Hematopoietic multipotent progenitor cell (in vitro differentiated cells): ENCODE results near the gene DDX39B. TPM values are rescaled to one million over a fixed set of nuclear protein-coding genes. Genes with fewer than 3 reads are reported as not detected.
A peak's percentile ranks its signal among the peaks of the same experiment; 100 is the strongest.
"Not testable (repeated sequence)": the region's sequence is repeated elsewhere in the genome, so short reads cannot be mapped to it uniquely, and the experiment has no call there.

Experiments
- DNase-seq, 3 donors: peaks; one replicate each; pipeline ENCODE4 v3.0.0-alpha.2; 2011 to 2015; ENCODE audit warnings: low read depth in 2 of 3, low spot score in 2 of 3
- total RNA-seq: library from RNA; depleted of rRNA; stranded (reverse); fragments of >200 nt; gene quantifications from one replicate; pipeline ENCODE4 v1.2.3, GENCODE V29; 2012

The DDX39B gene
- total RNA-seq, 1 donor: 571 TPM

DNA sequence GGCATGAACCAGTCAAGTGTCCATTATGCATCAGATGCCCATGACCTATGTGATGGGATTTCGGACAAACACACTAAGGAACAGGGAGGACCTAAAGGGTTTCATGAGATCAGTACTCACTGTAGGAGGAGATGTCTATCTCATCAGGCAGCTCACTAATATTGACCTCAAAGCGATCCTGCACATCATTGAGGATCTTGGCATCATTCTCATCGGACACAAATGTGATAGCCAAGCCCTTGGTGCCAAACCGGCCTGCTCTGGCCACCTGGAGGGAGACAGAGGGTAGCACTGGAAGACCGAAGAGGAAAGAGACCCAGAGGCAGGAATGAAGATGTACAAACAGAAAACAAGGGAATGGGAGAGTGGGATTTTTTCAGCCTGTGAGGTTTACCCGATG is 11.1 kb downstream of the DDX39B start:
- no peak for DNase-seq

- DNase-seq: no peak
These were observed 12.3 kb downstream of the DDX39B start for GRCh38 chr6:31529329-31530150.

- no peak for DNase-seq
These were observed 12.9 kb downstream of the DDX39B start, which contains the start of gene MCCD1 for GRCh38 chr6:31528821-31529328. TSS of gene MCCD1 (plus strand) at chr6:31528962. CDS start at chr6:31529015, 53 bp downstream.

GRCh38 chr6:31528307-31528777 is 13.5 kb downstream of the DDX39B start:
- peak in 1 of 3 donors; percentile 13 for DNase-seq

DNA sequence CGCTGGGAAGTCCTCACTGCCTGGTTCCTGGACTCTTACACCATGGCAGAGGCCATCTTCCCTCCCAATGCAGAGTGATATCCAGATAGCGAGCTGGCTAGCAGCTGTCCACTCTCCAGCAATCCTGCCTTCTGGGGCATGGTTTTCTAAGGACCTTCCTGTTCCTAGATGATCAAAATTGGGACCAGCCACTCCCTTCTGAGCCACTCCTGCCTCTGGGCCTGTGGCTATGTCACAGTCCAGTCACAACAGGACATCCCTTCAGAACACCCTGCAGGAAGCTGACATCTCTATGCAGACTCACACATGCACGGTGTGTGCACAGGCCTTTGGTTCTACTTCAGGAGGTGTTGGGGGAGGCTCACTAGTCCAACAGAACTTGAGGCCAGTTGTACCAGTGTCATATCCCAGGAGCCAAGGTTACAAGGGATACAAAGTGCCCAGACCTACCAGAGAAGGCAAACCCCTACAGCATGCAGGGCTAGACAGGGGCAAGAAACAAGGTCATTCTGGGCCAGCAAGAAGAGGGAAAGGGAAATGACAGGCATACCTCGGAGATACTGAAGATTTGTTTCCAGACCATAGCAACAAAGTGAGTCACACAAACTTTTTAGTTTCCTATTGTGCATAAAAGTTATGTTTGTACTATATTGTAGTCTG is 15.7 kb downstream of the DDX39B start:
- peak in 2 of 3 donors; percentile 17 to 29 for DNase-seq

DNA sequence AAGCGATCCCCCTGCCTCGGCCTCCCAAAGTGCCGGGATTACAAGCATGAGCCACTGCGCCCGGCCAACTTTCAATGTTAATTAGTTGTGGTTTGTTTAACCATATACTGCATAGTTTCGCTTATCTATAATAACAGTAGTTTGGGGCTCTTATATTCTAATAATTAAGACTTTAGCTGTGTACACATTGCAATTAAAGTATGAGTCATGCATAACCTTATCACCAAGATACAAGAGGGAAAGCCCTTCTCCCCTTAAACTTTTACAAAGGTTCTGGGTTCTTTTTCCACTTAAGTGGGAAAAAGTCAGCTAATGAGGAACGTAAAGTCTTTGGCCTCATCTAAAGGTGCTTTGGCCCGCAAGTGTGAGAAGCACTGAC is 16.3 kb downstream of the DDX39B start:
- DNase-seq: no peak

DNA sequence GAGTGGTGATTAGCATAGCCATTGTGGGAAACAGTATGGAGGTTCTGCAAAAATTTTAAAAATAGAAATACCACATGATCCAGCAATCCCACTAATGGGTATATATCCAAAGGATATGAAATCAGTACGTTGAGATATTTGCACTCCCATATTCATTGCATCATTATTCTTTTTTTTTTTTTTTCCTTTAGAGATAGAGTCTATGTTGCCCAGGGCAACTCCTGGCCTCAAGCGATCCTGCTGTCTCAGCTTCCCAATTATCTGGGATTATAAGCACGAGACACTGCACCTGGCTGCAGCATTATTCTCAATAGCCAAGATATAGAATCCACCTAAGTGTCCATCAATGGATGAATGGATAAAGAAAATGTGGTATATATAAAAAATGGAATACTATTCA is 20.0 kb downstream of the DDX39B start:
- no peak for DNase-seq

DNA sequence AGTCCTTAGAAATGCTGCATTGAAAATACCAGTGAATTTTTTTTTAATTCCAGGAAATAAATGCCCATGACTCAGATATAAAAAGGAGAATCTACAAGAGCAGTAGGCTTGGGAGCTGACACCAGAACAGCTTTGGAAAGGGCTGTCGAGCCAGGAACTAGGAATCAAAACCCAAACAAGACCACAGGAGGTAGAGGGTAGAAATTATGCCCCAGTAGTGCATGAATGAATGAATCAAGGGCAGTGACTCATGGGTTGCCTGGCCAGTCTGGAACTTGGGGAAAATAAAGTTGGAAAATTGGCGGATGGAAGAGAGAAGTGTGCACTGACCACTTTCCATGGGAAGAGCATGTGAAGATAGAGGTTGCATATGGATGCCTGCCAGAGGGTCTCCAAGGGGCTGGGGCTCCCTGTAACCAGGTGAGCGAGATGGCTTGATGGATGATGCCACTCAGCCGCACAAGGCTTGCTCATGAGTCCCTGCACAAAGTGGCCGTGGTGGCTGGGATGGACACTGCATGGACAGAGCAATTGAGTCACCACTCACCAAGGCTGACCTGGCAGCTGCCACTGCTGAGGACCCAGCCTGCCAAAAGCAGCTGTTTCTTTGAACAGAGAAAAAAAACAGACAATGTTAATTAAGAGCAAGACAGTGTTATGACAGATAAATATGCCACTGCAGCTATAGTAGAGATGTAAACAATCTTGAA is 28.2 kb downstream of the DDX39B start:
- DNase-seq: no peak

DNA sequence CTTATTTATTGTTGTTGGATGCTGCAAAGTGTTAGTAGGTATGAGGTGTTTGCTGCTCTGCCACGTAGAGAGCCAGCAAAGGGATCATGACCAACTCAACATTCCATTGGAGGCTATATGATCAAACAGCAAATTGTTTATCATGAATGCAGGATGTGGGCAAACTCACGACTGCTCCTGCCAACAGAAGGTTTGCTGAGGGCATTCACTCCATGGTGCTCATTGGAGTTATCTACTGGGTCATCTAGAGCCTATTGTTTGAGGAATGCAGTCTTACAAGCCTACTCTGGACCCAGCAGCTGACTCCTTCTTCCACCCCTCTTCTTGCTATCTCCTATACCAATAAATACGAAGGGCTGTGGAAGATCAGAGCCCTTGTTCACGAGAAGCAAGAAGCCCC is 31.8 kb downstream of the DDX39B start:
- DNase-seq: no peak

DNA sequence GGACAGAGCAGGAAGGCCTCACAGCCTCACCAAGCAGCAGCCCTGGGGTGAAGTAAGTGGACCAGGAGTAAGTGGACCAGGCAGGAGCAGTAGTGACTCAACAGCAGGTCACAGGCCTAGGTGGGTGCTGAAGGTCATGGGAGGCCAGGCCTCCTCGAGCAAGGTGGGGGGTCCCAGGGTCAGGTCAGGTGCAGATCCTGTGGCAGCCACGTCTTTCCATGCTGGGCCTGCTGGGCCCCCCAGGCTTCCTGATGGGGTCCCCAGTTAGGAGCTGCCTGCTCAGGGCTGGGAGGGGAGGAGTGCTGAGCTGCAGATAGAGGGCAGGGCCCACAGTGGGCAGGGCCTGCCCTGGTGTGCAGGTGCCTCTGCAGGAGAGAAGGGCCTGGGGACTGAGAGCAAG is 32.8 kb downstream of the DDX39B start:
- not testable (repeated sequence) for DNase-seq

- no peak for DNase-seq
These were observed 39.2 kb downstream of the DDX39B start for GRCh38 chr6:31502586-31502985.

- not testable (repeated sequence) for DNase-seq
These were observed 42.2 kb downstream of the DDX39B start for GRCh38 chr6:31499648-31500047.

DNA sequence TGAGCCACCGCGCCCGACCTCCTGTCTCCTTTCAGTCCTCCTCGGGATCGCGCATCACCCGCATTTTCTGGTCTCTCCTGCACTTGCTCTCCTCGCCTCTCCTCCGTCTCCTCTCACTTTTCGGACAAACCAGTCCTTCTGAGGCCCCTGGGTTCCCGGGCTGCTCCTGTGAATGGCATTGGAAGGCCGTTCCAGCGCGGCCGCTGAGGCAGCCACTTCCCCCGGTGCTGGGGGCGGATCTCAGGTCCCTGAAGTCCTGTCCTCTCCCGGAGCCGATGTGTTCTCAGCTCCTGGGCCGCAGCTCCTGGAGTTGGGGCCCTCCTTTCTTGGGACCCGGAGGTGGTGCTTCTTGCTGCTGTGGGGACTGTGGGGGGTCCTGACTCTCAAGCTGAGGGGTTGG is 43.1 kb downstream of the DDX39B start:
- DNase-seq: no peak

- DNase-seq: peak; percentile 64 to 94 (median 85)
These were observed 44.0 kb downstream of the DDX39B start, which contains the start of gene MICB for GRCh38 chr6:31497531-31498476. TSS of gene MICB (plus strand) at chr6:31498145. CDS start at chr6:31498194, 49 bp downstream.

DNA sequence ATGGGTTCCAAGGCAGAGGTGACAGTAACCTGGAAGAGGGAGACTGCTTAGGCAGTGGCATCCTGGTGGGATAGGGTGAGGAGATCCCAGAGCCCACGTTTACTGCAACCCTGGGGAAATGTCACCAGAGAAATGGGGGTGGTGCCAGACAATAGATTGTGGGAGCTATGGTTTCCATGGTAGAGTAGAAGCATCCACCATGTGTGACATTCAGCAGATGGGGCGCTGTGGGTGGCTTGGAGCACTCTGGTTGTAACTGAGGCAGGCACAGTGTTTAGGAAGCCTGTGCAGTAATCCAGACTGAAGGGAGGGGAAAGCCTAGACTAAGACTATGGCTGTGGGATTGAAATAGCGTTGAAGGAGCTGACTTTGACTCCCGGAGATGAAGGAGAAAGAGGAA is 45.0 kb downstream of the DDX39B start:
- DNase-seq: not testable (repeated sequence)

DNA sequence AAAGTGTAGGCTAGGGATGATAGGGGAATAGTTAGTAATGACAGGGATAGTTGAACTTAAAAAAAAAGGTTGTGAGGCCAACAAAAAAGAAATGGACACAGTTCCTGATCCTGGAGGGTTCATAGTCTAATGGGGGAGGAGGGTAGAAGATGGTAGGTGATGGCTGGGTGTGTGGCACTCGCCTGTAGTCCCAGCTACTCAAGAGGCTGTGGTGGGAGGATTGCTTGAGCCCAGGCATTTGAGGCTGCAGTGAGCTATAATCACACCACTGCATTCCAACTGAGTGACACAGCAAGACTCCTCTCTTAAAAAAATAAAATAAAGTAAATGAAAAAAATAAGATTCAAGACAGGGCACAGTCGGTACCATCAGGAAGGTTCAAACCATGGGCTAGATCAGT is 46.2 kb downstream of the DDX39B start:
- no peak for DNase-seq

GRCh38 chr6:31493875-31494694 is 47.7 kb downstream of the DDX39B start:
- DNase-seq: peak; percentile 55 to 84 (median 83)

DNA sequence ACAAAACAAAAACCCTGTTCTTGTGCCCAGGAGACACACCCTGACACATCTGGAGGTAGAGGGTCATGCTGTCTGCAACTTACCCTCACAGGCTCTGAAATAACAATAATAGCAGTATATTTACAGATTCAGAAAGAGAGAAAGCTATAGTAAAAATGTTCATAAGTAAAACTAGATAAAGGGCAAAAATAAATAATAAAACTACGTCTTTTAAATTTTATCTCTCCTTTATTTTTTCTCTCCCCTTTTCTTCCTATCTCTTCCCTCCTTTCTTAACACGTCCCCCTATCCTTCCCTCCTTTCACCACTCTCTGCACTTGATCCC is 48.3 kb downstream of the DDX39B start:
- not testable (repeated sequence) for DNase-seq
